Cardiac muscle cell (in vitro differentiated cells and primary cell): Measurements from ENCODE around the gene ITGA8. TPM values are rescaled to one million over a fixed set of nuclear protein-coding genes. Genes with fewer than 3 reads are reported as not detected.

ENCODE experiments used
- DNase-seq, 2 donors: peaks; one replicate each; pipeline versions ENCODE4 v3.0.0 to v3.0.0-alpha.2; 2010 to 2017; ENCODE audit warnings: low read depth in 1 of 2, low spot score in 1 of 2
- H3K27ac ChIP-seq: fragments of 200-600 bp; sonication (generic); 2 replicates; pipeline ENCODE4 v1.5.1; 2016
- H3K27me3 ChIP-seq: fragments of 200-600 bp; sonication (generic); 2 replicates; pipeline ENCODE4 v1.6.0; 2016; ENCODE audit warnings: control low read depth
- H3K36me3 ChIP-seq: fragments of 200-600 bp; sonication (generic); 2 replicates; pipeline ENCODE4 v1.5.1; 2016; ENCODE audit warnings: control low read depth
- H3K4me1 ChIP-seq: fragments of 200-600 bp; sonication (generic); 2 replicates; pipeline ENCODE4 v1.8.1; 2017; ENCODE audit warnings: low read depth, mild to moderate bottlenecking, mixed run types
- H3K4me3 ChIP-seq: fragments of 200-600 bp; sonication (generic); 2 replicates; pipeline ENCODE4 v1.5.1; 2016; ENCODE audit warnings: mild to moderate bottlenecking
- H3K9me3 ChIP-seq: fragments of 200-600 bp; sonication (generic); 2 replicates; pipeline ENCODE4 v1.5.1; 2017; ENCODE audit warnings: low read depth, mild to moderate bottlenecking, control low read depth
- CTCF ChIP-seq: IDR thresholded peaks from 2 replicates; pipeline ENCODE4 v1.5.1; 2012; ENCODE audit warnings: low read depth, mild to moderate bottlenecking, low read length
- polyA plus RNA-seq: library from polyadenylated mRNA; unstranded; fragments of >200 nt; fragmentation: Nextera tagmentation; extraction: Ambion mirVana; gene quantifications from 2 replicates; pipeline ENCODE4 v1.2.1, GENCODE V29; 2016
- total RNA-seq: library from RNA; depleted of rRNA; stranded (reverse); fragments of >200 nt; gene quantifications from 2 replicates; pipeline ENCODE4 v1.2.3, GENCODE V29; 2016

Gene ITGA8
- total and polyA plus RNA-seq, 2 experiments from 2014 or later = 0.88 to 1.6 TPM

GRCh38 chr10:15741581-15741980 is 21.9 kb upstream of the ITGA8 start:
- Histone ChIP-seq H3K27me3 (no peaks in the 10 kb centered on the region), H3K4me1 (no peaks in the 10 kb centered on the region), H3K27ac (no peak overlapping the region), H3K9me3 (no peaks in the 10 kb centered on the region), H3K36me3 (no peaks in the 10 kb centered on the region), H3K4me3 (no peak overlapping the region)
- DNase-seq = no peak
- TF ChIP-seq CTCF = no peak

GRCh38 chr10:15740261-15740660 is 20.5 kb upstream of the ITGA8 start:
- no peaks in the 10 kb centered on the region for H3K9me3 ChIP-seq
- TF ChIP-seq CTCF = no peak
- H3K4me1 ChIP-seq = no peaks in the 10 kb centered on the region
- no peaks in the 10 kb centered on the region for H3K36me3 ChIP-seq
- H3K27me3 ChIP-seq = no peaks in the 10 kb centered on the region
- no peak for DNase-seq
- no peak overlapping the region for H3K4me3 ChIP-seq
- no peak overlapping the region for H3K27ac ChIP-seq

- Histone ChIP-seq H3K9me3 (no peaks in the 10 kb centered on the region), H3K27ac (no peak overlapping the region), H3K27me3 (no peaks in the 10 kb centered on the region), H3K4me3 (no peak overlapping the region), H3K4me1 (no peaks in the 10 kb centered on the region), H3K36me3 (no peaks in the 10 kb centered on the region)
- DNase-seq = no peak
- TF ChIP-seq CTCF = no peak
Measured at GRCh38 chr10:15739254-15739970, 19.7 kb upstream of the ITGA8 start.

- H3K9me3 ChIP-seq = no peaks in the 10 kb centered on the region
- DNase-seq = peak in 1 of 2 donors; percentile 77
- TF ChIP-seq CTCF = no peak
- no peak overlapping the region for H3K4me3 ChIP-seq
- H3K36me3 ChIP-seq = no peaks in the 10 kb centered on the region
- H3K4me1 ChIP-seq = no peaks in the 10 kb centered on the region
- no peaks in the 10 kb centered on the region for H3K27me3 ChIP-seq
- H3K27ac ChIP-seq = no peak overlapping the region
Measured at GRCh38 chr10:15738270-15738925, 18.7 kb upstream of the ITGA8 start.

GRCh38 chr10:15737656-15738055 is 17.9 kb upstream of the ITGA8 start:
- Histone ChIP-seq H3K27ac (no peak overlapping the region), H3K27me3 (no peaks in the 10 kb centered on the region), H3K9me3 (no peaks in the 10 kb centered on the region), H3K4me3 (no peak overlapping the region), H3K4me1 (no peaks in the 10 kb centered on the region), H3K36me3 (no peaks in the 10 kb centered on the region)
- no peak for DNase-seq
- TF ChIP-seq CTCF = no peak
